Gastroesophageal sphincter (tissue), 4 donors: ENCODE measurements around the gene NMS. TPM values are rescaled to one million over a fixed set of nuclear protein-coding genes. Genes with fewer than 3 reads are reported as not detected.

Experiments
- ATAC-seq: fragments of 150-250 bp; one replicate; pipeline ENCODE4 v1.9.1; 2016; ENCODE audit warnings: mild to moderate bottlenecking, moderate library complexity
- H3K27ac ChIP-seq, 4 donors: fragments of 200-600 bp; sonication (generic) in 3 of 4; 1 replicate in 3 of 4; 2 replicates in 1 of 4; pipeline ENCODE4 v1.5.1; 2016 to 2019
- H3K27me3 ChIP-seq: fragments of 200-600 bp; sonication (generic); one replicate; pipeline ENCODE4 v1.5.1; 2019
- H3K36me3 ChIP-seq, 2 donors: fragments of 200-600 bp; sonication (generic); one replicate each; pipeline ENCODE4 v1.5.1; 2019; ENCODE audit warnings: control low read depth in 1 of 2
- H3K4me1 ChIP-seq, 3 donors: fragments of 200-600 bp; sonication (generic); 1 replicate in 2 of 3; 2 replicates in 1 of 3; pipeline ENCODE4 v1.5.1; 2016 to 2019; ENCODE audit warnings: control low read depth in 2 of 3
- H3K4me3 ChIP-seq, 2 donors: fragments of 200-600 bp; sonication (generic); one replicate each; pipeline ENCODE4 v1.5.1; 2019; ENCODE audit warnings: mild to moderate bottlenecking in 1 of 2, moderate library complexity in 1 of 2
- H3K9me3 ChIP-seq, 3 donors: fragments of 200-600 bp; sonication (generic); one replicate each; pipeline ENCODE4 v1.5.1; 2017 to 2019; ENCODE audit warnings: control low read depth in 2 of 3
- CTCF ChIP-seq, 4 experiments: fragments of 200-600 bp in 2 of 4; fragments of 450-650 bp in 2 of 4; sonication (generic) in 1 of 4; IDR thresholded peaks; one replicate each; pipeline ENCODE4 v1.5.1; 2017 to 2019; ENCODE audit warnings: antibody characterized with exemption in 4 of 4, mild to moderate bottlenecking in 2 of 4, moderate library complexity in 2 of 4
- EP300 ChIP-seq: sonication (generic); formaldehyde crosslinking; IDR thresholded peaks from one replicate; pipeline ENCODE4 v1.6.1; 2017; ENCODE audit warnings: antibody characterized with exemption, mild to moderate bottlenecking
- POLR2A ChIP-seq, 2 donors: fragments of 450-650 bp; IDR thresholded peaks; one replicate each; pipeline ENCODE4 v1.6.1; 2017; ENCODE audit warnings: antibody characterized with exemption in 2 of 2, mild to moderate bottlenecking in 2 of 2, moderate library complexity in 1 of 2
- POLR2AphosphoS5 ChIP-seq: sonication (generic); formaldehyde crosslinking; IDR thresholded peaks from one replicate; pipeline ENCODE4 v1.6.1; 2017; ENCODE audit warnings: antibody characterized with exemption
- WGBS, 2 donors: methylation state at CpG; one replicate each; pipeline ENCODE4 v1.1.5; 2018; ENCODE audit warnings: low coverage in 1 of 2; 5-methylcytosine and 5-hydroxymethylcytosine counted together
- total RNA-seq, 4 donors: library from RNA; depleted of rRNA; stranded (reverse); fragments of >200 nt; gene quantifications; one replicate each; pipeline ENCODE4 v1.1.0, GENCODE V29; 2016

Gene NMS
- total RNA-seq, 4 donors from 2014 or later: not detected

GRCh38 chr2:100518801-100519200, 48.5 kb downstream of the NMS start:
- no peaks in the 10 kb centered on the region for H3K36me3 ChIP-seq
- ATAC-seq: no peak
- no peaks in the 10 kb centered on the region for H3K27me3 ChIP-seq
- no peaks in the 10 kb centered on the region for H3K9me3 ChIP-seq
- TF ChIP-seq POLR2AphosphoS5 (no peak), CTCF (IDR thresholded peaks at IDR 0.05) (no peak), POLR2A (IDR thresholded peaks at IDR 0.05) (no peak), EP300 (no peak)
- no peak overlapping the region for H3K27ac ChIP-seq
- no peaks in the 10 kb centered on the region for H3K4me1 ChIP-seq
- 50 to 66% methylated on average over 2 of the region's 2 CpGs for WGBS, 2 donors
- no peak overlapping the region for H3K4me3 ChIP-seq

- no peak for ATAC-seq
- 72 to 85% methylated on average over 2 of the region's 2 CpGs for WGBS, 2 donors
- no peak overlapping the region for H3K4me3 ChIP-seq
These were observed 49.9 kb downstream of the NMS start for GRCh38 chr2:100520224-100520623.

GRCh38 chr2:100522430-100522829, 52.1 kb downstream of the NMS start:
- no peak overlapping the region for H3K27ac ChIP-seq
- no peaks in the 10 kb centered on the region for H3K36me3 ChIP-seq
- ATAC-seq: no peak
- WGBS, 2 donors: 67 to 75% methylated on average over 1 of the region's 1 CpG
- H3K4me3 ChIP-seq: no peak overlapping the region
- no peaks in the 10 kb centered on the region for H3K27me3 ChIP-seq
- no peaks in the 10 kb centered on the region for H3K4me1 ChIP-seq
- TF ChIP-seq CTCF (IDR thresholded peaks at IDR 0.05): no peak
- TF ChIP-seq POLR2AphosphoS5: no peak
- no peak for TF ChIP-seq EP300
- TF ChIP-seq POLR2A (IDR thresholded peaks at IDR 0.05): no peak
- no peaks in the 10 kb centered on the region for H3K9me3 ChIP-seq

More at GRCh38 chr2:100520224-100520623, 49.9 kb downstream of the NMS start:
- TF ChIP-seq EP300: no peak
- no peak for TF ChIP-seq CTCF (IDR thresholded peaks at IDR 0.05)
- TF ChIP-seq POLR2AphosphoS5: no peak
- TF ChIP-seq POLR2A (IDR thresholded peaks at IDR 0.05): no peak
- no peaks in the 10 kb centered on the region for H3K9me3 ChIP-seq
- H3K4me1 ChIP-seq: no peaks in the 10 kb centered on the region
- no peak overlapping the region for H3K27ac ChIP-seq
- no peaks in the 10 kb centered on the region for H3K27me3 ChIP-seq
- H3K36me3 ChIP-seq: no peaks in the 10 kb centered on the region

- Histone ChIP-seq H3K27ac (no peak overlapping the region), H3K27me3 (no peaks in the 10 kb centered on the region), H3K4me1 (no peaks in the 10 kb centered on the region), H3K36me3 (no peaks in the 10 kb centered on the region), H3K9me3 (no peaks in the 10 kb centered on the region), H3K4me3 (no peak overlapping the region)
- no peak for ATAC-seq
- TF ChIP-seq POLR2AphosphoS5: no peak
- TF ChIP-seq POLR2A (IDR thresholded peaks at IDR 0.05): no peak
- TF ChIP-seq EP300: no peak
- no peak for TF ChIP-seq CTCF (IDR thresholded peaks at IDR 0.05)
- WGBS, 2 donors: 59 to 89% methylated on average over 2 of the region's 2 CpGs
These were observed 54.0 kb downstream of the NMS start for GRCh38 chr2:100524331-100524730.

- no peak overlapping the region for H3K27ac ChIP-seq
These were observed 56.6 kb downstream of the NMS start for GRCh38 chr2:100526868-100527267.

More at GRCh38 chr2:100526868-100527267, 56.6 kb downstream of the NMS start:
- H3K27me3 ChIP-seq: no peaks in the 10 kb centered on the region
- no peak overlapping the region for H3K4me3 ChIP-seq
- ATAC-seq: no peak
- WGBS, 2 donors: 0 to 67% methylated on average over 1 of the region's 1 CpG
- no peaks in the 10 kb centered on the region for H3K4me1 ChIP-seq
- H3K36me3 ChIP-seq: no peaks in the 10 kb centered on the region
- no peaks in the 10 kb centered on the region for H3K9me3 ChIP-seq
- TF ChIP-seq POLR2AphosphoS5: no peak
- TF ChIP-seq EP300: no peak
- TF ChIP-seq POLR2A (IDR thresholded peaks at IDR 0.05): no peak
- no peak for TF ChIP-seq CTCF (IDR thresholded peaks at IDR 0.05)
